Fibroblast of mammary gland (primary cell): ENCODE results near the gene FAM217A.

Source experiments
- DNase-seq: peaks from one replicate; pipeline ENCODE4 v3.0.0-alpha.2; 2010; ENCODE audit warnings: low read depth
- H3K4me3 ChIP-seq: 2 replicates; pipeline ENCODE4 v1.5.1; 2011; ENCODE audit warnings: low read depth, mild to moderate bottlenecking, low read length, moderate library complexity; ENCODE audit not compliant: control insufficient read depth
- TF ChIP-seq, protein P1 (sequence below): conservative IDR thresholded peaks from 2 replicates; pipeline ENCODE4 v1.5.1; 2011; ENCODE audit warnings: low read depth, low read length, inconsistent platforms; ENCODE audit not compliant: control insufficient read depth, insufficient read depth

Gene FAM217A

DNA sequence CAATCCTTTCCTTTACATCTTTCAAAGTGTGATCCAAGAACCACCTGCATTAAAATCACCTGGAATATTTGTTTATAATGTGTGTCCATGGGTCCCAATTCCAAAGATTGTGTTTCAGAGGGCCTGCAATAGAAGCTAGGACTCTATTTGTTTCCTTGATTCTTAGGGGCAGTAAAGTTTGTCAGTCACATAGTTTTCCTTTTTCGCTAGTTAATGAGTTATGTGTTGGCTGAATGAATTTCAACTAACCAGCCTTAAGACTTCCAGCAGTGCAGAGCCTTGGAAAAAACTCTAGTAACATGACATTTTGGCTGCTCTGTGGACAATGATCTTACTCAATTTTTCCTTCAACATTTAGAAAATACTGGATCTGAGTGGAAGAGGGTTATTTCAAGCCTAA is 11.3 kb downstream of the FAM217A start:
- DNase-seq = no peak
- H3K4me3 ChIP-seq = no peak overlapping the region
- TF ChIP-seq, protein P1, sequence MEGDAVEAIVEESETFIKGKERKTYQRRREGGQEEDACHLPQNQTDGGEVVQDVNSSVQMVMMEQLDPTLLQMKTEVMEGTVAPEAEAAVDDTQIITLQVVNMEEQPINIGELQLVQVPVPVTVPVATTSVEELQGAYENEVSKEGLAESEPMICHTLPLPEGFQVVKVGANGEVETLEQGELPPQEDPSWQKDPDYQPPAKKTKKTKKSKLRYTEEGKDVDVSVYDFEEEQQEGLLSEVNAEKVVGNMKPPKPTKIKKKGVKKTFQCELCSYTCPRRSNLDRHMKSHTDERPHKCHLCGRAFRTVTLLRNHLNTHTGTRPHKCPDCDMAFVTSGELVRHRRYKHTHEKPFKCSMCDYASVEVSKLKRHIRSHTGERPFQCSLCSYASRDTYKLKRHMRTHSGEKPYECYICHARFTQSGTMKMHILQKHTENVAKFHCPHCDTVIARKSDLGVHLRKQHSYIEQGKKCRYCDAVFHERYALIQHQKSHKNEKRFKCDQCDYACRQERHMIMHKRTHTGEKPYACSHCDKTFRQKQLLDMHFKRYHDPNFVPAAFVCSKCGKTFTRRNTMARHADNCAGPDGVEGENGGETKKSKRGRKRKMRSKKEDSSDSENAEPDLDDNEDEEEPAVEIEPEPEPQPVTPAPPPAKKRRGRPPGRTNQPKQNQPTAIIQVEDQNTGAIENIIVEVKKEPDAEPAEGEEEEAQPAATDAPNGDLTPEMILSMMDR = no peak

DNA sequence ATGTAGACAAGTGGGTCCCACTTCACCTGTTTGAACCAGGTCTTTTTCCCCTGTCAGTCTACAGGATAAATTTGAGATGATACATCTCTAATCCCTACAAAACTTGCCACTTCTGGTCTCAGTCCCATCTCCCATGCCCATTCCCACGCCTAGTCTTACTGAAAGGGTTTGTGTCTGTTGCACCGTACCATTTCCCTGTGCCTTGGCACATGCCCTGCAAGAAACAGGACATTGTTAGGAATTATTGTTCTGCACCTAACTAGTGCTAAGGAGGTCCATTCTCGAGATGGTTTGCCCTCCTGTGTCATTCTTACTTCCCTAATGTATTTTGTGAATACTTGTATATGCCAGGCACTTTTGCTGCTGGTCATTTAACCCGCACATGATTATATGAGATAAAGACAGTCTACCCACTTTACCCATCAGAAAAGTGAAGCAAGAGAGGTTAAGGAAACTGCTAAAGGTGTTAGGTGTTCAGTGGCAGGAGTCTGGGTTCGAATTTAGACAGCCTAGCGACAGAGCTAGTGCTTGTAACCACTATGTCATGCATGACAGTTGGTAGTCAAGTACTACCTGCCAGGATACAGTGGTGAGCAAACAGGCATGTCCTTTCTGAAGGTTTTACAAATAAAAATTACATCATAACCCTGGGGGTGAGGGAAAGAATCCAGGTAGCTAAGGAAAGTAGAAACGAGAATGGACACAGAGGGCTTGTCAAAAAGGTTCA is 12.7 kb downstream of the FAM217A start:
- DNase-seq = no peak
- no peak overlapping the region for H3K4me3 ChIP-seq
- TF ChIP-seq, protein P1 = no peak

DNA sequence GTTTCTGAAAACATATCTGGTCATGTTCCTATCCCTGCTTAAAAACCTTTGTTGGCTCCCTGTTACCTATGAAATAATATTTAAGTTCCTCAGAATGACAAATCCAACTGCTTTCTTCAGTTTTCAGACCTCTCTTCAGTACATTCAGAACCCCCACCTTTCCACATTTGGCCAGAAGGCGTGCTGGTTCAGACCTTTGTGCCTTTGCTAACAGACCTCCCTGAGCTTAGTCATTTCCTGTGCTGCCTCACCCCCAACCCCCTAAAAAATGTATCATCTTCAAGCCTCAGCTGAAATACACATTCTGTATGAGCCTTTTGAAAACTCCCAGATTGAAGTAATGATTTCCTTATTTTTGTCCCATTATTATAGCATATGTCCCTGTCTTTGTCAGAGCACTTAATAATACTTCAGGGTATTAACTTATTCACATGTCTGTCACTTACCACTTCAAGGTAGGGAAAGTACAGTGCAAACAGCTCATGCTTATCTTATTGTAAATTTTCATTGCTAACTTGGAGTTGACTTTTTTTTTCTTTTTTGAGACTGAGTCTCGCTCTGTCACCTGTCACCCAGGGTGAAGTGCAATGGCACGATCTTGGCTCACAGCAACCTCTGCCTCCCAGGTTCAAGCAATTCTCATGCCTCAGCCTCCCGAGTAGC is 19.7 kb downstream of the FAM217A start:
- TF ChIP-seq, protein P1 = peak; percentile 47
- DNase-seq = peak; percentile 90
- no peak overlapping the region for H3K4me3 ChIP-seq

DNA sequence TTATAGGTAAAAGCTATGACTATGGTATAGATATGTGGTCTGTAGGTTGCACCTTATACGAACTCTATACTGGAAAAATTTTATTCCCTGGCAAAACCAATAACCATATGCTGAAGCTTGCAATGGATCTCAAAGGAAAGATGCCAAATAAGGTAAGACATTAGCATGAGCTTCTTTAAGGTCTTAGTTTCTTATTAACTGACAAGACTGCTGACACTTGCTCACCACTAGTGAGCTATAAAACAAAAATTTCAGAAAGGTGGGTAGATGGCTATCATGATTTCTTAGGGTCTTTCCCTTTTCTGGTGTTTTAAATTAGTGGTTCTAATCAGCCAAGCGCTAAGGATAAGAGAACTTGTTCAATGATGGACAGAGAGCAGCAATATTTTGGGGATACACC is 21.9 kb downstream of the FAM217A start:
- TF ChIP-seq, protein P1 = no peak
- no peak for DNase-seq
- H3K4me3 ChIP-seq = no peak overlapping the region

DNA sequence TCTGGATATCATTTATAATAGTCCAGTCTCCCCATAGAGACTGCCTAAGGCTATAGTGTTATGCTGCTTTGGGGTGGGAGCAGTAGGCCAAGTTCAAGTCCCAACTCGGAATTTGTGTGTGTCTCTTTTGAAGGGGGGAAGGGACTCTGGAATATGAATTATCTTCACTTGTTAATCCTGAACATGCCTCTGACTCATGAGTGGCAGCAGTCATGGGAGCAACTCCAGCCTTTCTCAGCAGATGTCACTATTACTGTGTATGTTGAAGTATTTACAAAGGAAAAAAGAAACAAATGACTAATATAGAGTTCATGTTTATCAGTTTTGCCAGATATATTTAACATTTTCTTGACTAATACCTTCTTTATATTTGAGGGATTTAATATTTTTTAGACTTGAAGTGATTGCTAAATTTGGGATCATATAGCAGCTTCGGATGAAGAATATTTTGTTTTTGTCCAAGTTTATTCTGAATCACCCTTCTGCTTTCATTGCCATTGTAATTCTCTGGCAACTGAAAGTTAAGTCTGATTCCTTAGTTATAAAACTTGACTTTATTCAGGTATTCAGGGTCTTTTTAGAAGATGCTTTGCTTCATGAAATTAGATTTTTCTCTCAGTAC is 23.4 kb downstream of the FAM217A start:
- no peak overlapping the region for H3K4me3 ChIP-seq
- TF ChIP-seq, protein P1 = peak; percentile 40
- peak; percentile 89 for DNase-seq

DNA sequence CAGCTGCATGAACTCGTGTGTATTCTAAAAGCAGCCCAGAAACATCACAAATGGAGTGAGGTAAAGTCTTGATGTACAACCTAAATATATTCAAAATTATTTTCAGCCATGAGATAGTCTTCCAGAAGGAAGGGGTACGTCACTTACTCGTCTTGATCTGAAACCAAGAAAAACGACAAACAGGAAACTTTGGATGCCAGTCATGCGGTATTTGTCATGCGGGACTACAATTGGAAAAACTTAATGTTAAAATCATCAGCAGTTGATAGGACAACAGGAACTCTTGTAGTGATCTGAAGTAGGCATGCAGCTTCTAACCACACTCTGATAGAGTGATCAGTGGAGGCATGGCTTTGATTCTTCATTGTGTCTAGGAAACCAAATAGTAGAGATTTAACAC is 29.7 kb downstream of the FAM217A start:
- TF ChIP-seq, protein P1 = no peak
- no peak overlapping the region for H3K4me3 ChIP-seq
- DNase-seq = no peak
